Tibial nerve (tissue), 3 donors: ENCODE results near the gene DLD.

Experiments
- CTCF ChIP-seq, 5 experiments: fragments of 200-600 bp in 3 of 5; fragments of 450-650 bp in 2 of 5; sonication (generic) in 3 of 5; IDR thresholded peaks; one replicate each; pipeline ENCODE4 v1.5.1; 2016 to 2019; ENCODE audit warnings: antibody characterized with exemption in 5 of 5, mild to moderate bottlenecking in 3 of 5, moderate library complexity in 2 of 5
- POLR2A ChIP-seq, 2 donors: fragments of 450-650 bp; IDR thresholded peaks; one replicate each; pipeline ENCODE4 v1.6.1; 2017; ENCODE audit warnings: antibody characterized with exemption in 2 of 2, mild to moderate bottlenecking in 2 of 2, moderate library complexity in 2 of 2

- no peak for TF ChIP-seq CTCF (IDR thresholded peaks at IDR 0.05)
- no peak for TF ChIP-seq POLR2A (IDR thresholded peaks at IDR 0.05)
Observed at GRCh38 chr7:107909445-107909844, 18.5 kb downstream of the DLD start.
